ENCODE measurements around the gene USP9X.
"Not testable (repeated sequence)": the region's sequence is repeated elsewhere in the genome, so short reads cannot be mapped to it uniquely, and the experiment has no call there.

USP9X gene, protein sequence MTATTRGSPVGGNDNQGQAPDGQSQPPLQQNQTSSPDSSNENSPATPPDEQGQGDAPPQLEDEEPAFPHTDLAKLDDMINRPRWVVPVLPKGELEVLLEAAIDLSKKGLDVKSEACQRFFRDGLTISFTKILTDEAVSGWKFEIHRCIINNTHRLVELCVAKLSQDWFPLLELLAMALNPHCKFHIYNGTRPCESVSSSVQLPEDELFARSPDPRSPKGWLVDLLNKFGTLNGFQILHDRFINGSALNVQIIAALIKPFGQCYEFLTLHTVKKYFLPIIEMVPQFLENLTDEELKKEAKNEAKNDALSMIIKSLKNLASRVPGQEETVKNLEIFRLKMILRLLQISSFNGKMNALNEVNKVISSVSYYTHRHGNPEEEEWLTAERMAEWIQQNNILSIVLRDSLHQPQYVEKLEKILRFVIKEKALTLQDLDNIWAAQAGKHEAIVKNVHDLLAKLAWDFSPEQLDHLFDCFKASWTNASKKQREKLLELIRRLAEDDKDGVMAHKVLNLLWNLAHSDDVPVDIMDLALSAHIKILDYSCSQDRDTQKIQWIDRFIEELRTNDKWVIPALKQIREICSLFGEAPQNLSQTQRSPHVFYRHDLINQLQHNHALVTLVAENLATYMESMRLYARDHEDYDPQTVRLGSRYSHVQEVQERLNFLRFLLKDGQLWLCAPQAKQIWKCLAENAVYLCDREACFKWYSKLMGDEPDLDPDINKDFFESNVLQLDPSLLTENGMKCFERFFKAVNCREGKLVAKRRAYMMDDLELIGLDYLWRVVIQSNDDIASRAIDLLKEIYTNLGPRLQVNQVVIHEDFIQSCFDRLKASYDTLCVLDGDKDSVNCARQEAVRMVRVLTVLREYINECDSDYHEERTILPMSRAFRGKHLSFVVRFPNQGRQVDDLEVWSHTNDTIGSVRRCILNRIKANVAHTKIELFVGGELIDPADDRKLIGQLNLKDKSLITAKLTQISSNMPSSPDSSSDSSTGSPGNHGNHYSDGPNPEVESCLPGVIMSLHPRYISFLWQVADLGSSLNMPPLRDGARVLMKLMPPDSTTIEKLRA (N-terminal part only)

DNA sequence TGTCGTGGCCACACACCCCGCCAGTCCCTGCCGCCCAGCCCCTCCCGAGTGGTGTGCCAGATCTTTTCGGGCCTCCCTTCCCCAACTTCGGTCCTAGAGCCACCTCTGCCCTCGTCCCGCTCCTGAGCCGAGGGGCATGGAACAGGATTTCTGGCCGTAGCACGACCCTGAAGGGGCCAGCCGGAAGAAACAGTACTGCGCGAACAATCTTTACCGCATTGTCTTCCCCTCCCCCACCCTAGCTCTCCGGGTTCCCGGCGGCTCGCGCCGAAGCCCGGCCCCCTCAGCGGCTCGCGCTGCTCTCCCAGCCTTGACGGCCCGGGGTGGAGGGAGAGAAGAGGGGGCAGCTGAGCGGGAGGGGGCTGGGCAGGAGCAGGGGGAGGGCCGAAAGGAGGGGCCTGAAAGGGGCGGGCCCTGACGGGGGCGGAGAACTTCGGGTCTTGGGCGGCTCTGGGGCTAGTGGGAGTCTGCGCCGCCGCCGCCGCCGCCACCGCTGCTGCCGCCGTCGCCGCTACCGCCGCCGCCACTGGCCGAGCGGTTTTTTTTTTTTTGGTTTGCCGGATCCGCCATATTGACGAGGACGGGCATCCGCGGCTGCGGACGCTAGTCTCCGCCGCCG lies at the start of gene USP9X:
USP9X (plus strand) TSS at position 553 of the 619 bp plus-strand sequence. CDS start 38,184 bp downstream, outside the sequence.
- DNase-seq (ENCODE audit: low read depth) = peak; percentile 86

DNA sequence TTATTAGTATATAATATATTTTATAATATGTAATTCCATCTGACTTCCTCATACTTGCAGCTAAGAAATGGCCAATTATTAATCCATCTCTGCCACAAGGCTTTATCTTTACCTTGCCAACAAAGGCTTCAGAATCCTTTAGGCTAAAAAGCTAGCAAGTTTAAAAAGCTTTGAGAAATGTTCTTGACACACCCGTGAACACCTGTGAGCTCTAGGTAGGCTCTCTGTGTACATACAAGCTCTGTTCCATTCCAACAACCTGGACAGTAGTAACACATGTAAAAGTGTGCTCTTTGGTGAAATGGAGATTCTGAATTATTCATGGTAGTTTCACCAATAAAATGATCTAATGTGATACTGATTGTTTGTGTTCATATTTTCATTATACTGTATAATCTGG lies 49.7 kb upstream of the USP9X start:
- no peak for DNase-seq (ENCODE audit: low read depth)

DNA sequence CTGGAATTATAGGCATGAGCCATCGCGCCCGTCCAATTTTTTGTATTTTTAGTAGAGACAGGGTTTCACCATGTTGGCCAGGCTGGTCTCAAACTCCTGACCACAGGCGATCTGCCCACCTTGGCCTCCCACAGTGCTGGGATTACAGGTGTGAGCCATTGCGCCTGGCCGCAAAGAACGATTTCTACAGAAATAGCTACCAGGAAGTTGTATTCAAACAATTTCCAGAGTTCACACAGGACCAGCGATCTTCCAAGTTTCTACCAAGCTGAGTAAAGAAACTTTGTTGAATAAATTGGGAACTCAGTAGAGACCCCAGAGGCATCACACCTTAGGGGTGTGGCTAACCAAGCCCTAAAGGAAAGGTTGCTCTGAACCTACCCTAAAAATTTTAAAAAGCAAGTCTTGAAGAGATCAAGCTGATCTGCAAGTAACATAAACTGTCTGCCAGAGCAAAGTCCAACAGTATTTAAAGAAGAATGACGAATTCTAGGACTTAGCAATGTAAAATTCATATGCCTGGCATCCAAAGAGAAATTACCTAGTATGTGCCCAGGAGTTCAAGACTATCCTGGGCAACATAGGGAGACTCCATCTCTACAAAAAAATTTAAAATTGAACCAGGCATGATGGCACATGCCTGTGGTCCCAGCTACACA lies 48.4 kb upstream of the USP9X start:
- no peak for DNase-seq (ENCODE audit: low read depth)

DNA sequence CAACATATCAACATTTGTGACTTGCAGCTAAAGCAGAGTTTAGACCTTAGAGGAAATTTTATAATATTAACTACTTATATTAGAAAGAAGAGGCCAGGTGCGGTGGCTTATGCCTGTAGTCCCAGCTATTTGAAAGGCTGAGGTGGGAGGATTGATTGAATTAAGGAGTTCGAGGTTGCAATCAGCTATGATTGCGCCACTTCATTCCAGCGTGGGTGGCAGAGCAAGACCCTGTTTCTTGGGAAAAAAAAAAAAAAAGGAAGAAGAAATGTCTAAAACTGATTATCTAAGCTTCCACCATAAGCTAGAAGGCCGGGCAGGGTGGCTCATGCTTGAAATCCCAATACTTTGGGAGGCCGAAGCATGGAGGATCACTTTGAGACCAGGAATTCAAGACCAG lies 42.0 kb upstream of the USP9X start:
- no peak for DNase-seq (ENCODE audit: low read depth)

DNA sequence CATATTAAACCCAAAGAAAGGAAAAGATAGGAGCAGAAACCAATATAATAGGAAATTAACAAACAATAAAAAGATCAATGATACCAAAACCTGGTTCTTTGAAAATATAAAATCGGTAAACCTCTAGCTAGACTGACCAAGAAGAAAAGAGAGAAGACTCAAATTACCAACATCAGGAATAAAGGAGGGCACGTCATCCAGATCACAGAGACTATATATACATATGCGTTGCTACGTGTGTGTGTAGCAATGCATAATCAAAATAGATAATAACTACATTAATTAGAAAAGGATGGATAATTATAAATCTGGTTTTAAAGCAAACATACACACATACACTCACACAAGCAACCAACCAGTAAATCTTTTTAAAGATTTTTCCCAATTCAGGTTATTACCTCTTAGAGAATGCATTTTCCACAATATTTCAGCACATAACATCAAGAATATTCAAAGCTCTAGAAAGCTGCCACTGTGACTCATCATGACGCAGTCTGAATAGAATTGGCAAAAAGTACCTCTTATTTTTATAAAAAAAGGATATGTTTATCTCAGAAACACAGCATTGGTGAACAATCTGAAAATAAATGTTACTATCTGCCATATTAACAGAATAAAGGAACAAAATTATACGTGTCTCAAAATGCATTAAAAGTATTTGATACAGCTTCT lies 41.4 kb upstream of the USP9X start:
- DNase-seq (ENCODE audit: low read depth) = peak; percentile 4

DNA sequence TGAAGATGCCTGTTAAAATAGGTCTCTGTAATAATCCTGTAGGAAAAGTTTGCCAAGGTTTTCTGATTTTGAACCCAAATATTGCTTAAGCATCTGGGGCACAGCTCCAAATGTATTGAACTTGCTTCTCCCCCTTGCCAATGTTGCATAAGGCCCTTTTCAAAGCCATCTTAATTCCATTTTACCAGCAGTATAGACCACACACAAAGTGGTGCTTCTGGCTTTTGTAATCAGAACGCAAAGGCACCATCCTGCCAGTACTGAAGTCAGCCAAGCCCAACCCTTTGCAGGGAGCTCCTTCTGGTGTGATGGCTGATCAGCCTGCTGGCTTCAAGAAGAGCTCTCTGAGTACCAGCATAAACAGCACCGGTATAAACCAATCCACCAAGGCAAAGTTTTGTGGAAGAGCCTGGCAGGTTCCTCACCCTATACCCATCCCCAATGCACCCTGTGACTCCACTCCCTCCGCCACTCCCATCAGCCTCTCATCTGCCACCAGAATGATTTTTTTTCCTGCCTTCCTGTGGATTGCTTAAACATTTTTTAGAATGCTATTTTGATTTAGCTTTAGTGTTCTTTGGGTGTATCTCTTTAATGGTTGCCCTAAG lies 39.2 kb upstream of the USP9X start:
- DNase-seq (ENCODE audit: low read depth) = peak; percentile 60

DNA sequence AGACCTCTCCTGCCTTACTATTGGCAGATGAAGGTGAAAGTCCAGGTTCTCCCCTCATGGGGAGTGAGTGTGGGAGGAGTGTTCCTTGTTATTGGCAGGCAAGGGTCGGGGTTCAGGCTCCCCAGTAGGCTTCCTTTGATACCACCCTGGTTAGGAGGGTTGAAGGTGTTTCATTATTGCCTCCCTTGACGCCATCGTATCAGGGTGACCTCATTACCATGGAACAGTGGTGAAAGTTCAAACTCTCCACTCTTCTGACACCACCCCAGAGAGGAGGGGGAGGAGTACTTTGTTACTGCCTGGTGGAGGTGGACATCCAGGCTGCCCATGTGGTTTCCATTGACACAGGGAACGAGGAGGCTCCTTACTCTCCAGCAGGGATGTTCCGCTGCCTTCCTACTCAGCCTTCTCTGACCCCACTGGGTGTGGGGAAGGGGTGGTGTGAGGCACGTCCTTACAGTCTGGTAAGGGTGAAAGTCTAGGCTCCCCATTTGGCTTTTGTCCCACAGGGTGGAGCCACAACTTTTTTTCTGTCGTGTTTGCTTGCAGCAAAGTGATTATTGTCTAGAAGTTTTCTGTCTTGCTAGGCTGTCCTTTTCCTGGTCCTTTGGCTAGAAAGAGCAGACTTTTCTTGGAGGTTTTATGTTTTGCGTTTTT lies 37.2 kb upstream of the USP9X start:
- DNase-seq (ENCODE audit: low read depth) = no peak

DNA sequence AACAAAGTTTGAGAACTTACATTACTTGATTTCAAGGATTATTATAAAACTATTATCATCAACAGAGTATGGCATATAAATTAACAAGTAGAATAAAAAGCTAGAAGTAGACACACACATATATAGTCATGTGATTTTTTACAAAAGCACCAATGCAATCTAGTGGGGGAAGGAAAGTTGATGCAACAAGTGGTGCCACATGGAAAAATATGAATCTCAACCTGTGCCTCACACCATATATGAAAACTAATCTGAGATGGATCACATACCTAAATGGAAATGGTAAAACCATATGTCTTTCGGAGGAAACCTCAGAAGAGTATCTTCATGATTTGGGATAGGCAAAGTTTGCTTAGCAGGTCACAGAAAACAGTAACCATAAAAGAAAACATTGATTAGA lies 34.9 kb upstream of the USP9X start:
- no peak for DNase-seq (ENCODE audit: low read depth)

DNA sequence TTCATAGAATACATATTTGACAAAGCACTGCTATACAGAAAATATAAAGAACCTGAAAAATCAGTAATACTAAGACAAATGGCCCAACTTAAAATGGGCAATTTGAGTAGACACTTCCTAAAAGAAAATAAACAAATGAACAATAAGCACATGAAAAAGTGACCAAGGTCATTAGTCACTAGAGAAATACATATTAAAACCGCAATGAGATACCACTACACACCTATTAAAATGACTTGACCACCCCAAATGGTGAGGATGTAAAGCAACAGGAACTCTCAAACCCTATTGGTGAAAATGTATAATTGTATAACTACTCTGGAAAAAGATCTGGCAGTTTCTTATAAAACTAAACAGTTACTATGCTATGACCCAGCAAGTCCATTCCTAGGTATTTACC lies 34.0 kb upstream of the USP9X start:
- no peak for DNase-seq (ENCODE audit: low read depth)

DNA sequence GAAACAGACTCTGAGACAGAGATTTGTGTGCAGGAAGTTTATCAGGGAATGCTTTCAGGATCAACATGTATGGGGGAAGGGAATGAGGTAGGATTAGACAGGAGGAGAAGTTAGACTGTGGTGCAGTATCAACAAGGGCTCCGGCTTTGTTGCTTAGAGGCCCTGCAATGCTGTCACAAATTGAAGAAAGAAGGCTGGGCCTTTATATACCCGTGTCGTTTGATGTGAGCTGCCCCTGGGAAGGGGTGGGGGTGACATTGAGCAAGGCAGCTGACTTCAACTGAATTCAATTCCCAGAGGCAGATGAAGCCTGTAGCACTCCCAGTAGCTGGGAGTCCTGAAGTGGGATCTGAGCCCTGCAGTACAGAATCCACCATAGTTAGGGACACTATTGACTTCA lies 29.5 kb upstream of the USP9X start:
- DNase-seq (ENCODE audit: low read depth) = no peak

DNA sequence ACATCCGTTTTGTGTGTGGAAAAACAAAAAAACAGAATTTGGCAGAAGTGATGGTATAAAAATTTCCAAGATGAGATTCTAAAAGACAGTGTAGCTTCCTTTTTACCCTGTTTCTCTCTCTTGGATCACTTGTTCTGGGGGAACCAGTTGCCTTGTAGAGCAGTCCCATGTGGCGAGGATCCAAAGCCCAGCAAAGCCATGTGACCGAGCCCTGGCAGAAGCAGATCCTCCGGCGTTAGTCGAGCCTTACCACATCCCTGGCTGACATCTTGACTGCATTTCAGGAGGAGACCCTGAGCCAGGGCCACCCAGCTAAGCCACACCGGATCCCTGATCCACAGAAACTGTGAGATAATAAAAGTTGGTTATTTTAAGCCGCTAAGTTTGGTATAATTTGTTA lies 22.0 kb upstream of the USP9X start:
- not testable (repeated sequence) for DNase-seq (ENCODE audit: low read depth)

DNA sequence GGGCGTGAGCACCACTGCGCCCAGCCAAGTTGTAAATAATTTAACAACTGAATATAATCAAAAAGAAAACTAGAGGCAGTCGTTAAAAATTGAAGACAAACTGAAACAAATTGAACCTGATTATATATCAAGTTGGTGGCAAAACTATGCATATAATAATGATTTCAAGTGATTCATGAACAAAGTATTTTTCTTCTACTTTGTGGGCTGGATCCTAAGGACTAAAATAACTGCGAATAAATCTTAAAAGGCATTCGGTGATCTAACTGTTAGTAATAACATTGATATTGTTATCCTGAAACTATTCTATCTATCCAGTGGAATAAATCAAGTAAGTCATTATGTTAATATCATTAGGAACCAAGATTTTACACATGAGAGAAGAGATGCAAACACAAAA lies 21.2 kb upstream of the USP9X start:
- no peak for DNase-seq (ENCODE audit: low read depth)

DNA sequence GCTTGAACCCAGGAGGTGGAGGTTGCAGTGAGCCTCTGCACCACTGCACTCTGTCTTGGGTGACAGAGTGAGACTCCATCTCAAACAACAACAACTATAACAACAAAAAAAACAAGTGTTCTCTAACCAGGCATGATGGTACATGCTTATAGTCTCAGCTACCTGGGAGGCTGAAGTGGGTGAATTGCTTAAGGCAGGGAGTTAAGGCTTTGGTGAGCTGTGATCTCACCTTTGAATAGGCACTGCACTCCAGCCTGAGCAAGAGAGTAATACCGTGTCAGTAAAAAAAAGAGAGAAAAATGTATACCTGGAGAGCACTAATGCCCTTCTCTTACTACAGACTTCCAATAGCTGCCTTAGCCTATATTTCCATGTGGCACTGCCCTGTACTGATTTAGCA lies 18.9 kb upstream of the USP9X start:
- no peak for DNase-seq (ENCODE audit: low read depth)

DNA sequence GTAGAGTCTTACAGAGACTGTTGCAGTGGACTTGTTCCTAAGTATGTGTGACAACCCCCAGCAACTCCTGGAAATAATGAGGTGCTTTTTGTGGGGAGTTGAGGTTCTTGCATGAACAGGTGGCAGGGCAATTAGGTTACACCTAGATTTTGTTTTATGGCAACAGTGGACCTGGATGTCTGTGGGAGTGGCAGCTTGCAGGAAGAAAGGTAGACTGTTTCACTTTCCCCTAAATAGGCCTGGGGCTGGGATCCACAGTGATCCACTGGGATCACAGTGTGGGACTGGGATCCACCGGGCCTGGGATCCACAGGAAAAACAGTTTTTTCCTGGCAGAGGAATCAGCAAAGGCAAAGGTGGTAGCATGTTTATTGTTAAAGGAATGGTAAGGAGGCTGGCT lies 18.3 kb upstream of the USP9X start:
- no peak for DNase-seq (ENCODE audit: low read depth)

DNA sequence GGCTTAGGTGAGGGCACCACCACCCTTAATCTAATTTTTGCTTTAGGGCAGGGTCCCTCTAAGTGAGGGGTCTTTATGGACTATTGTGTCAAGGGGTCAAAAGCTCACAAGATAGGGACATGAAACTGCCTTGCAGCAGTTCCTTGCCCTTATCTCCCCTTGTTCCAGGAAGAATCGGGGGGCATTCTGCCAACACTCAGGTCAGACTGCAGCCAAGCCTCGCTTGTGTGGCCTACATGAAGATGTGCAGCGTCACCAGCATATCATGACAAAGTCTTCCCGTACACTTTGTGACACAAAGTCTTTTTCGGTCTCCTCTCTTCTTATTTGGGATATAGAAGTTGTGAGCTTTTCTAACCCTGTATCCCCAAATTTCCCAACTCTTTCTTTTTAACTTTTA lies 17.5 kb upstream of the USP9X start:
- DNase-seq (ENCODE audit: low read depth) = no peak

DNA sequence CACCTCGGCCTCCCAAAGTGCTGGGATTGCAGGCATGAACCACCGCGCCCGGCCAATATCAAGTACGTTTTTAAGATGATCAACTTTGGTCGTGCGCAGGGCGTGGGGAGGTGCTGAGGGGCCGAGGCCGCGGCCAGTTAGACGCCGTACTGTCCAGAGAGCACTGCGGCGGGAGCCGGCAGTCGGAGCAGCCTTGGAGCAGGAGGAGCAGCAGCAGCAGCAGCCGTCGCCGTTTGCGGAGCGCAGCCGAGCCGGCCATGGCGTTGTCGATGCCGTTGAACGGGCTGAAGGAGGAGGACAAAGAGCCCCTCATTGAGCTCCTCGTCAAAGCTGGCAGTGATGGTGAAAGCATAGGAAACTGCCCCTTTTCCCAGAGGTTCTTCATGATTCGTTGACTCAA lies 8.5 kb upstream of the USP9X start:
- DNase-seq (ENCODE audit: low read depth) = no peak

DNA sequence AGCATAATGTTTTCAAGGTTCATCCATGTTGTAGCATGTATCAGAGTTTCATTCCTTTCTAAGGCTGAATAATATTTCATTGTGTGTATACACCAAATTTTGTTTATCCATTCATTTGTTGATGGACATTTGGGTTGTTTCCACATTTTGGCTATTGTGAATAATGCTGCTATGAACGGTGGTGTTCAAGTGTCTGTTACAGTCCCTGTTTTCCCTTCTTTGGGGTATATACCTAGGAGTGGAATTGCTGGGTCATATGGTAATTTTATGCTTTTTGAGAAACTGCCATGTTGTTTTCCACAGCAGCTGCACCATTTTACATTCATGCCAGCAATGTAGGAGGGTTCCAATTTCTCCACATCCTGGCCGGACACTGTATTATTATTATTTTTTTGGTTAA lies 3.4 kb upstream of the USP9X start:
- DNase-seq (ENCODE audit: low read depth) = no peak

DNA sequence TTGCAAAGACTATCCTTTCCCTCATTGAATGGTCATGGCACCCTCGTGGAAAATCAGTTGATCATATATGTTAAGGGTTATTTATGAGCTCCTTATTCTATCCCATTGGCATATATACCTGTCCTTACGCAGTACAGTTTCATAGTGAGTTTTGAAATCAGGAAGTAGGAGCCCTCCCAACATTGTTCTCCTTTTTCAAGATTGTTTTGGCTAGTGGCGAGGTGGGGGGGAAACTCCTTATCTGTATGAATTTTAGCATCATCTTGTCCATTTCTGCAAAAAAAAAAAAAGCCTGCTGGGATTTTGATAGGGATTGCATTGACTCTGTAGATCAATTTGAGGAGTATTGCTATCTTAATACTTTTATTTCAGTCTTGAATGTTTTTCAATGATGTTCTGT lies 2.5 kb upstream of the USP9X start:
- DNase-seq (ENCODE audit: low read depth) = no peak

DNA sequence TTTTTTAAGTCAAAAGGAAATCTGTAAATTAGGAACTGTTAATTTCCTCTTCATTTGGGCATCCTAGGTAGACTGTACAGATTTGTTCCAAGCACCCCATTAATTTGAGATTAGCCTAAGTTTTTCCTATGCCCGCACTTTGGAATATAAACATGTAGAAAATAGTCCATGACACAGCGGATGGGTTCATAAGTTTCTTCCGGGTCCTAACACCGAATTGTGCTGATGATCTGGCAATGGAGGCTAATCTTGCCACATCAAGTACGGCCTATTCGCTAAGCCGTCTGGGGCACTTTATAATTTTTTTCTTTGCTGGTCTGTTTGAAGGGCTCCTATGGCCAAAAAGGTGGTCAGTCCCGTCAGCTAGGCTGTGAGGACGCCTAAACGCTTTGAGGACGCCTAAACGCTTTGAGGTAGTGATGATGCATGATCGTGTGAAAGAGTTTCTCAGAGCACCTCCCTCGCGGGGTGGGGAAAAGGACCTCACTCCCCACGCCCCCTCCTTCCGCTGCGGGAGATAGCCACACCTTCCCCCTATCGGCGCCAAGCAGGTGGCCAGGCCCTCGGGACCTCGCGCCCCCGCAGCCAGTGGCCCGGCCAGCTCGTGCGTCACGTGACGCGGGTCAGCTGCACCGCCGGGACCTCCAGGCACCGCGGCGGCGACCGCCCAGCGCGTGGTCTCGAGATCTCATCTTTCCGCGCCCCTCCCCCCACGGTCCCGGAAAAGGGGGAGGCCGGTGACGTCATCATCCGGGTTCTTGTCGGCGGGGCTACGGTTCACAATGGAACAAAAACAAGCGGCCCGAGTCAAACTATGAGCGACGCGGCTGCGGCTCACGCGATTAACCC lies 977 bp upstream of the USP9X start:
- peak; percentile 92 for DNase-seq (ENCODE audit: low read depth)

Measured in fibroblast of the conjunctiva (primary cell).